Keratinocyte (primary cell): ENCODE results near the gene NLK. TPM values are rescaled to one million over a fixed set of nuclear protein-coding genes. Genes with fewer than 3 reads are reported as not detected.
"Not testable (repeated sequence)": the region's sequence is repeated elsewhere in the genome, so short reads cannot be mapped to it uniquely, and the experiment has no call there.

Experiments
- DNase-seq: peaks from one replicate; pipeline ENCODE4 v3.0.0-alpha.2; 2011; ENCODE audit warnings: low read depth, missing footprints, low spot score
- FAIRE-seq: peaks from 2 replicates; lab custom pipeline; 2011; peaks lifted over from hg19 to GRCh38; lab: Jason Lieb, UNC
- H2AFZ ChIP-seq: 2 replicates; pipeline ENCODE4 v1.6.0; 2012; ENCODE audit warnings: low read length, control low read depth, inconsistent platforms; ENCODE audit not compliant: control insufficient read depth
- H3K27ac ChIP-seq: 2 replicates; pipeline ENCODE4 v1.5.1; 2011; ENCODE audit warnings: low read length; ENCODE audit not compliant: control insufficient read depth, insufficient read depth
- H3K27me3 ChIP-seq: 3 replicates; pipeline ENCODE4 v1.6.0; 2011; ENCODE audit warnings: low read length; ENCODE audit not compliant: control insufficient read depth, insufficient read depth; ENCODE audit errors: extremely low read depth
- H3K36me3 ChIP-seq, 2 experiments: 2 replicates in 1 of 2; 3 replicates in 1 of 2; pipeline ENCODE4 v1.5.1; 2011; ENCODE audit warnings: low read length in 2 of 2, mild to moderate bottlenecking in 1 of 2; ENCODE audit not compliant: control insufficient read depth in 2 of 2, insufficient read depth in 2 of 2; ENCODE audit errors: extremely low read depth in 1 of 2
- H3K4me1 ChIP-seq: 3 replicates; pipeline ENCODE4 v1.5.1; 2011; ENCODE audit warnings: low read length; ENCODE audit not compliant: control insufficient read depth, insufficient read depth; ENCODE audit errors: extremely low read depth
- H3K4me2 ChIP-seq: 3 replicates; pipeline ENCODE4 v1.6.0; 2011; ENCODE audit warnings: low read depth, low read length; ENCODE audit not compliant: control insufficient read depth, insufficient read depth; ENCODE audit errors: extremely low read depth
- H3K4me3 ChIP-seq, 3 experiments: fragments of 200-600 bp in 1 of 3; sonication (generic) in 1 of 3; 2 replicates in 2 of 3; 3 replicates in 1 of 3; pipeline ENCODE4 v1.5.1; 2011 to 2016; ENCODE audit warnings: low read length in 3 of 3, mild to moderate bottlenecking in 3 of 3, control low read depth in 2 of 3, inconsistent platforms in 1 of 3, low read depth in 1 of 3, mixed read lengths in 1 of 3, mixed run types in 1 of 3, moderate library complexity in 1 of 3; ENCODE audit not compliant: control insufficient read depth in 2 of 3, insufficient read depth in 2 of 3; ENCODE audit errors: extremely low read depth in 1 of 3
- H3K79me2 ChIP-seq: 2 replicates; pipeline ENCODE4 v1.6.0; 2012; ENCODE audit warnings: low read length; ENCODE audit not compliant: control insufficient read depth, insufficient read depth
- H3K9ac ChIP-seq: 3 replicates; pipeline ENCODE4 v1.6.0; 2011; ENCODE audit warnings: low read length; ENCODE audit not compliant: control insufficient read depth, insufficient read depth; ENCODE audit errors: extremely low read depth
- H3K9me1 ChIP-seq: 3 replicates; pipeline ENCODE4 v1.6.0; 2011; ENCODE audit warnings: low read length; ENCODE audit not compliant: control insufficient read depth, insufficient read depth; ENCODE audit errors: extremely low read depth
- H3K9me3 ChIP-seq: 2 replicates; pipeline ENCODE4 v1.5.1; 2012; ENCODE audit warnings: low read depth, low read length; ENCODE audit not compliant: control insufficient read depth
- H4K20me1 ChIP-seq: 3 replicates; pipeline ENCODE4 v1.6.0; 2011; ENCODE audit warnings: low read length; ENCODE audit not compliant: control insufficient read depth, insufficient read depth; ENCODE audit errors: extremely low read depth
- EZH2 ChIP-seq: IDR thresholded peaks from one replicate; pipeline ENCODE4 v1.6.1; 2012; ENCODE audit warnings: inconsistent platforms, mild to moderate bottlenecking, low read length, moderate library complexity
- dilution Hi-C: fragments of 300-500 bp; cut with MboI; formaldehyde crosslinking; loops from one replicate; pipeline ENCODE4 v1.7.0; 2020; ENCODE audit warnings: low sequenced_read_pairs; ENCODE audit not compliant: extremely low pct_ligation_motif_present
- polyA plus RNA-seq, 5 experiments: library from polyadenylated mRNA; depleted of rRNA in 3 of 5; stranded (reverse) in 3 of 5; stranded (forward) in 1 of 5; unstranded in 1 of 5; fragments of >200 nt; gene quantifications; 1 replicate in 1 of 5; 2 replicates in 3 of 5; 3 replicates in 1 of 5; pipeline versions ENCODE4 v1.2.1 to v1.2.3, GENCODE V29; 2011 to 2012; ENCODE audit warnings: missing spikeins in 2 of 5, low read depth in 1 of 5, low replicate concordance in 1 of 5
- TF ChIP-seq, protein P1 (sequence below), 3 experiments: IDR thresholded peaks in 1 of 3; conservative IDR thresholded peaks in 1 of 3; optimal IDR thresholded peaks in 1 of 3; 2 replicates in 2 of 3; 3 replicates in 1 of 3; pipeline versions ENCODE3 to v1.5.1; 2011; ENCODE audit warnings: low read length in 3 of 3, mild to moderate bottlenecking in 3 of 3, moderate library complexity in 2 of 3, control low read depth in 1 of 3, inconsistent platforms in 1 of 3; ENCODE audit not compliant: insufficient read depth in 2 of 3; ENCODE audit errors: extremely low read depth in 1 of 3

Gene NLK
- polyA plus RNA-seq, 1 donor (not counting 4 experiments of a cell fraction or from before 2014, with no cell fraction given) = 20.9 TPM

DNA sequence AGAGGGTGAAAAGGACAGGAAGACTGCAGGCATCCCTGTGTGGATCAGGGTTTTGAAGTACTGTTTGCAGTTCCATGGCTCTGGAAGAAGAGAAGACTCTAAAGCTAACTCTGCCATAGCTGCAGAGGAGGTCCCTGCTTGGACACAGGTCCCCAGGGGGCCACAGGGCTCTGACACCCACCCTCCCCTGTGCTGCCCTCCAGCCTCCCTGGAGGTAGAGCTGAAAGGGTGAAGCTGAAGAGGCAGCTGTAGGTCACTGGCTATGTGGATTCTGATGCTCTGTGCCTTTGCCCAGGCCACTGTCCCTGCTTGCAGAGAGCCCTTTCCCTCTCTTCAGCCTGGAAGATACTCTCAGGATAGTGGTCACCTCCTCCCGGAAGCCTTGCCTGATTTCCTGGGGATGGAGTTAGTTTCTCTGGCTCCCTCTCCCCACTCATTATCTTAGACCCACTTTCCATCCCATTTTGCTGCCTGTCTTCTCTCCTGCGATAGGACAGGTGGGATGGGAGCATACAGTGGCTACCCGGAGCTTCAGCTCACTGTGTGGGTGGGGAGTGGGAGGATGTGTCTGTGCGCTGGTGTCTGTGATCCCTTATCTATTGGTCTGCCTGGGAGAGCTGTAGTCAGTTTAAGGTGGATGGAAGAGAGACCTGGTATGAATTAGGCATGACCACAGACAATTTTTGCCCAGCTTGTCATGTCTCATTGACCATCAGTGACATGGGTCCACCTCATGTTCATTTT is 186.7 kb downstream of the NLK start:
- no peaks in the 10 kb centered on the region for H3K9me1 ChIP-seq
- dilution Hi-C loops = no loop called here
- H2AFZ ChIP-seq = no peak overlapping the region
- peaks cover 5% of the 10 kb centered on the region for H3K27me3 ChIP-seq
- H3K4me2 ChIP-seq = no peak overlapping the region
- no peak overlapping the region for H3K4me3 ChIP-seq
- H3K79me2 ChIP-seq = no peaks in the 10 kb centered on the region
- H3K9ac ChIP-seq = no peak overlapping the region
- no peak overlapping the region for H3K27ac ChIP-seq
- no peaks in the 10 kb centered on the region for H4K20me1 ChIP-seq
- no peak for FAIRE-seq
- H3K9me3 ChIP-seq = no peaks in the 10 kb centered on the region
- DNase-seq = no peak
- TF ChIP-seq, protein P1, sequence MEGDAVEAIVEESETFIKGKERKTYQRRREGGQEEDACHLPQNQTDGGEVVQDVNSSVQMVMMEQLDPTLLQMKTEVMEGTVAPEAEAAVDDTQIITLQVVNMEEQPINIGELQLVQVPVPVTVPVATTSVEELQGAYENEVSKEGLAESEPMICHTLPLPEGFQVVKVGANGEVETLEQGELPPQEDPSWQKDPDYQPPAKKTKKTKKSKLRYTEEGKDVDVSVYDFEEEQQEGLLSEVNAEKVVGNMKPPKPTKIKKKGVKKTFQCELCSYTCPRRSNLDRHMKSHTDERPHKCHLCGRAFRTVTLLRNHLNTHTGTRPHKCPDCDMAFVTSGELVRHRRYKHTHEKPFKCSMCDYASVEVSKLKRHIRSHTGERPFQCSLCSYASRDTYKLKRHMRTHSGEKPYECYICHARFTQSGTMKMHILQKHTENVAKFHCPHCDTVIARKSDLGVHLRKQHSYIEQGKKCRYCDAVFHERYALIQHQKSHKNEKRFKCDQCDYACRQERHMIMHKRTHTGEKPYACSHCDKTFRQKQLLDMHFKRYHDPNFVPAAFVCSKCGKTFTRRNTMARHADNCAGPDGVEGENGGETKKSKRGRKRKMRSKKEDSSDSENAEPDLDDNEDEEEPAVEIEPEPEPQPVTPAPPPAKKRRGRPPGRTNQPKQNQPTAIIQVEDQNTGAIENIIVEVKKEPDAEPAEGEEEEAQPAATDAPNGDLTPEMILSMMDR (optimal IDR thresholded peaks at IDR 0.05 in 1 of 3, IDR thresholded peaks at IDR 0.05 in 1 of 3, conservative IDR thresholded peaks at IDR 0.05 in 1 of 3; ENCODE audit: extremely low read depth in 1 of 3, insufficient read depth in 2 of 3, low read length in 3 of 3) = no peak
- TF ChIP-seq EZH2 = no peak
- H3K36me3 ChIP-seq = no peaks in the 10 kb centered on the region
- peaks cover 10% of the 10 kb centered on the region for H3K4me1 ChIP-seq

DNA sequence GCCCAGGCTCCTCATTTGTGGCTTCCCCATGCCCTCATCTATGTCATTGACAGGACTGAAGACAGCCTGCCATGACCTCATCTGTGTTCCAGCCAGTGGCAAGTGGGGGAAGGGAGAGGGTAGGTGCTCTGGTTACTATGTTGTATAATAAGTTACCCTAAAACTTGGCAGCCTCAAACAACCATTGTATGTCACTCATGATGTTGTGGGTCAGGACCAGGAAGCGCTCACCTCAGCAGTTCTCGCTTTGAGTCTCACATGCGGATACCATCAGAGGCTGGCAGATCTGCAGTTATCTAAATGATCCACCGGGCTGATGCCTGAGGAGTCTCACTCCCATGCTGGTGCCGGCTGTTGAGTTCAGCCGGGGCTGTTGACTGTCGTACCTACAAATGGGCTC is 187.5 kb downstream of the NLK start:
- Histone ChIP-seq H3K9me1 (no peaks in the 10 kb centered on the region), H3K79me2 (no peaks in the 10 kb centered on the region), H3K4me3 (no peak overlapping the region), H3K9ac (no peak overlapping the region), H3K27ac (no peak overlapping the region), H3K4me2 (no peak overlapping the region), H3K36me3 (no peaks in the 10 kb centered on the region), H3K27me3 (peaks cover 5% of the 10 kb centered on the region), H3K9me3 (no peaks in the 10 kb centered on the region), H3K4me1 (peaks cover 19% of the 10 kb centered on the region), H2AFZ (no peak overlapping the region), H4K20me1 (no peaks in the 10 kb centered on the region)
- TF ChIP-seq, protein P1 (optimal IDR thresholded peaks at IDR 0.05 in 1 of 3, IDR thresholded peaks at IDR 0.05 in 1 of 3, conservative IDR thresholded peaks at IDR 0.05 in 1 of 3; ENCODE audit: extremely low read depth in 1 of 3, insufficient read depth in 2 of 3, low read length in 3 of 3) = no peak
- TF ChIP-seq EZH2 = no peak
- DNase-seq (no peak), FAIRE-seq (no peak)
- dilution Hi-C loops = no loop called here

DNA sequence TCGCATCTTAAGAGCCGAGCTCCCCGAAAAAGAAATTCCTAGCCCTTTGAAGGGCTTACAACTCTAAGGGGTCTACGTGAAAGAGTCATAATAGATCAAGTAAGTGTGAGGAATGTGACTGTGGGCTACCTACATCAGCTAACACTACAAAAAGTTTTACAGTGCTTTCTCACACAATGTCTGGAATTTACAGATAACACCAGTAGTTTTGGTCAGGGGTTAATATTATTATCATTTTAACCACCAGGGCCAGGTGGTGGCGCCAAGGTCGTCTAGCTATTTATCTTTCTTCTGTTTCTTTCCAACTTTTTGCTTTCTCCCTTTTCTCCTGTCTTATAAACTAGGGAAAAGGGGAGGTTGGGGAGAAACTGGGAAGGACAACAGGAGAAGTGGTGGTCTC is 188.1 kb downstream of the NLK start:
- H3K9me1 ChIP-seq, H3K27me3 ChIP-seq, FAIRE-seq, H3K4me2 ChIP-seq, H3K36me3 ChIP-seq, dilution Hi-C loops, H3K4me3 ChIP-seq, H4K20me1 ChIP-seq, H3K9ac ChIP-seq, H3K27ac ChIP-seq, H2AFZ ChIP-seq, DNase-seq, H3K79me2 ChIP-seq, H3K9me3 ChIP-seq: not testable (repeated sequence)
- H3K4me1 ChIP-seq = peaks cover 23% of the 10 kb centered on the region

DNA sequence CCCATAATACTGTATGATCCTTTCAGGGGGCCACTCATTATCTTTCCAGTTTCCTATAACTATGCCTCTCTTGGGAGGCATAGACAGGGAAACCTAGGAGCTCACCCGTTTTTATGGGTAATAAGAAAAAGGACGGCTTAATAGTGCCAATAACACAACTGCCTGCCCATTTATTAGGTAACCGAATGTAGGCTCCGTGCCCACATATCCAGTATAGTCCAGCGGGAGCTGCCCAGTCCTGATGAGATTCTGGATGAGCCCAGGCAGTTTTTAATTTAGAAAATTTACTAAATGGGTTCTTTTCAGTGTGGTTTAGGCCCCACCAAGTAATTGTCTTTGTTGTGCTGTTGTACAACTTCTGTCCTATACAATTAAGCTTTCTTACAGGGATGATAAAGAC is 189.1 kb downstream of the NLK start:
- H3K9ac ChIP-seq, H3K9me1 ChIP-seq, H3K4me2 ChIP-seq, H4K20me1 ChIP-seq, H3K79me2 ChIP-seq, H2AFZ ChIP-seq, H3K36me3 ChIP-seq, H3K4me3 ChIP-seq, H3K9me3 ChIP-seq, dilution Hi-C loops, FAIRE-seq, DNase-seq, H3K27ac ChIP-seq, H3K27me3 ChIP-seq: not testable (repeated sequence)
- H3K4me1 ChIP-seq = peaks cover 23% of the 10 kb centered on the region
